MM.1S (cell line): ENCODE data around the gene USP12.

Experiments
- CTCF ChIP-seq: fragments of 300-600 bp; sonication (generic); IDR thresholded peaks from 2 replicates; pipeline ENCODE4 v1.5.1; 2016; ENCODE audit warnings: antibody characterized with exemption, low read length, mixed read lengths
- EZH2 ChIP-seq: fragments of 300-600 bp; sonication (generic); optimal IDR thresholded peaks from 2 replicates; pipeline ENCODE3; 2017; ENCODE audit warnings: low read depth, mild to moderate bottlenecking, antibody characterized with exemption, low read length, mixed read lengths

- TF ChIP-seq CTCF (no peak), EZH2 (no peak)
Observed at GRCh38 chr13:27133889-27134288, 37.7 kb downstream of the USP12 start.
